Right lung (tissue), 5 donors: ENCODE data around the gene GREM2. TPM values are rescaled to one million over a fixed set of nuclear protein-coding genes. Genes with fewer than 3 reads are reported as not detected.

ENCODE experiments used
- DNase-seq, 2 donors: peaks; one replicate each; pipeline ENCODE4 v3.0.0-alpha.2; 2013
- polyA plus RNA-seq, 5 donors: library from polyadenylated mRNA; unstranded; fragments of 120-200 nt; gene quantifications; one replicate each; pipeline versions ENCODE4 v1.2.1 to v1.2.3, GENCODE V29; 2013; ENCODE audit warnings: inconsistent platforms in 1 of 5, low replicate concordance in 1 of 5; ENCODE audit not compliant: insufficient read length in 5 of 5, insufficient read depth in 1 of 5

Gene GREM2
- polyA plus RNA-seq, 5 donors = 2.0 to 4.0 (median 3.0) TPM

DNA sequence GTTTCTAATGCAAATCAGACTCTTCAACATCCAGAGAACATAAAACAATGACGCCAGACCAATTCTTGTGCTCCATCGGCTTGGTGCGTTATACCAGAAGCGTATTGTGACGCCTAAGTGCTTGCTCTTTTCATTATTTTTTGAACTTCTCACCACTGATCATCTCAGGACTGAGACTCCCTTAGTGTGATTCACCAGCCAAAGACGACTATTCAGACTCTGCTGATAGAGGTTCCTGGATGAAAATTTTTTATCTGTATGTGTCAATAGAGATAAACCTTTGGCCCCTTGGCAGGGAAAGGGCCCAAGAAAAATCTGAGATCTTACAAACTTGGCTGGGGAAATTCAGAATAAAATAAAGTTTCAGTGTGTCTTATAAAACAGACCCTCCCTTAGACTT is 856 bp upstream of the GREM2 start:
- DNase-seq = no peak

DNA sequence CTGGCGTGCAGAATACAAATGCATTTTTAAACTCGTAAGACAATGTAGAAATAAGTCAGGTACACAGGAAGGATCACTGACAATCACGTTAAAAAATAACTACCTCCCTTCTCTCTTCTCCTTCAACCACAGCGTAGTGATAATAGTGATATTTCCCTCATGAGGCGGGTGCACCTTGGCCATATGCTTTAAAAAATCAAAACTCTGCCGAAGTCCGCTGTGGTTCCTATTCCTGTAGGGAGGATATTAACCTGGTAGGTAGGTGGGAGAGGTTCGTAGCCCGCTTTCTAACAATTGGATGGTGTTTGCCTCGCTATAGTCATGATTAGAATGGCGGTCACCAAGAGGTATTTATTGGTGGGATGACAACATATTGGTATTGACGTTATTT is 732 bp downstream of the GREM2 start:
- no peak for DNase-seq

DNA sequence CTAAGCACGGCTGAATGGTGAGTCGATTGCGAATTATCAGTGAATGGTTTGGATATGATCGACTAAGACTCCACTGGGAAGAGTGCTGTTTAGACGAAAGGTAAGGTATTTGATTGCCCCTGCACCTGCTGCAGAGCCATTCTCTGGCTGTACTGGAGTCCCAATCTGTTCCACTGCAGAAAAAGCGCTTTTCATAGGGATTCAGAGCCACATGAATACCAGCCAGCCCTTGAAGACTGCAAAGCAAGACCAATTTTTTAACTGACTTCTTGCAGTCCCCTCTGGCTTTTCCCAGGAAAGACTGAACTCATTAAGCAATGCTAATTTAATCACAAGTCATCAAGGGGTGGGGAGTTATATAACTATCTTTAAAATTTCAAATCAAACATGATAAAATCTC is 1.3 kb downstream of the GREM2 start:
- DNase-seq = no peak

DNA sequence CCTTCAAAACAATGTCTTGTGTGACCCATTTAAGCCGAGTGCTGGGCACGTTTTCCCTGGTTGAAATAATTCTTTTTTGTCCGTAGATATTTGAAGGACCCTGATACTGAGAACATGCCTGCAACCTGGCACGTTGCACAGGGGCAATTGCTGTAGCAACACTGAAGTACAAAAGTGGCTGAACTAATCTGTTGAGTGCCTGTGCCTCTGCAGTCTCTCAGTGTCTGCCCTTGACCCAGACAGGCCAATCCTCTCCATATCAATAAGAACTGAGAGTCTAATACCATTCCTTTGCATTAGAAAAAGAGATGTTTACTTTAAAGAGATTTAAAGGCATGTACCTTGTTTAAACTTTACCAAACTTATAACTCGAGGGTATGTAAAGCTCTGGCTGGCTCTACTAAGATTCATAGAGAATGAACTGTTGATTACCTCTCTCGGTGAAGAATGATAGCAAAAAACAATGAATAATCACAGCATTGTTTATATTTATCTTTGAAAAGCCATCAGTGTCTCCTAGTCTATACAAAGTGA is 2.4 kb downstream of the GREM2 start:
- DNase-seq = no peak

DNA sequence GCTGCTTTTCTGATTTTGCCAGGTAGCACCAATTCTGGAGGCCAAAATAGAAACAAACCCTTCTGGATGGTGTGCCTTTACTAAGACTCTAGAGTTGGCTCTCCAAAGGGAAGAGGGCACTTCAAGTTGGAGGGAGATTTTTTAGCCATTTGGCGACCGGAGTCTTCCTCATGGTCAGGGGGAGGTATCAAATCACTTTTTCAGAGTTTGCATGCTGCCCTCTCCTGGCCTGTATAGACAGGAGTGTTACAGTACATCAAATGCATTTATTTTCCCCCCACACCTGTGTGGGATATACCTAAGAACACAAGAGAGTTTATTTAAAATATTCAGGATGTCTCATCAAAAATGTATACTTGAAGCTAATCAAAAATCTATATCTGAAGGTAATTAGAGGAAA is 3.2 kb downstream of the GREM2 start:
- DNase-seq = no peak

DNA sequence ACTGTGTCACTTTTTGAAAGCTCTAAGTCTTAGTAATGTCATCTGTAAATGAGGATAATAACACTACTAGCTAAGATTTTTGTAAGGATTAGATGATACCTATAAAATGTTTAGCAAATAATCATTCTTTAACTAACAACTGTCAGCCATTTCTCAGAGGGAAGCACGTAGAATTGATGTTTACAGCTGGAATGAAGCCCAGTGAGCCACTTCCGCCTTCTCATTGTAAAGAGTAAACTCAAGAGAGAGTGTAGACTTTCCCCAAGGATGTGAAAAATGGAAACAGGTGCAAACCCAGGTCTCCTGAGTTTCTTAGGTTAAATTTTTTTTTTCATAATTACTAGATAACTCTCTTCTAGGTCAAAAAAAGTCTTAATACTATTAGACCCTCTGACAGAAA is 4.9 kb downstream of the GREM2 start:
- no peak for DNase-seq

DNA sequence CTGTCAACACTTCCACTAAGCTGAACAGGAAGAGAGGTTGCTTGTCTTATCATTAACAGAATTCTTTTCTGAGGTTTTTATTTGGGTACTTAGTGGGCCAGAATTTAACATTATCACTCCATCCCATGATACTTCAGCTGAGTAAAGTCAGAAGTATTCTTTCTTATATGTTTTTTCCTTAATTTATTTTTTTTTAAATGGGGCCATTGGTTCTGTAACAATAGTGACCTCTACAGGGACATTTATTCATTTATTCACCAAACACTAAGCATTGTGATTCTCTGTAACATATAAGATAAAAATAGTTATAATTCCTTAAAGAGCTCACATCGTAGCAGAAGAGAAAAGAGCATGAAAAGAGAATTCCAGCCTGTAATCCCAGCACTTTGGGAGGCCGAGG is 9.8 kb downstream of the GREM2 start:
- DNase-seq = no peak

DNA sequence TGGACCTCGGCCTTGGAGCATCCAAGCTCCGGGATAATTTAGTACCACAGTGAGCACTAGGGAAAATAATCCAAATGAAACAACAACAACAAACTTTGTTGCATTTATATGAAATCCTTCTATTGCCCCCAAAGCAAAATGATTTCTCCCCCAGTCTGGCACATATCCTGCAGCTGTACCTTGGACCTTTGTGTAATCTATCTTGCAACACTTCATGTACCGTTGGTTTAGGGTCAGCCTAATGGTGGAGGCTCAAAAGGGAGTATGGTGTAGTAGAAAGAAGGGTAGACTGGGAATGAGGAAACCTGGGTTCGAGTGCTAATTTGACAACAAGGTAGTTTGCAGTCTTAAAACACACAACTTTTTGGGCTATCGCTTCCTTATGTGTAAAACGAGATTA is 12.1 kb downstream of the GREM2 start:
- DNase-seq = no peak

DNA sequence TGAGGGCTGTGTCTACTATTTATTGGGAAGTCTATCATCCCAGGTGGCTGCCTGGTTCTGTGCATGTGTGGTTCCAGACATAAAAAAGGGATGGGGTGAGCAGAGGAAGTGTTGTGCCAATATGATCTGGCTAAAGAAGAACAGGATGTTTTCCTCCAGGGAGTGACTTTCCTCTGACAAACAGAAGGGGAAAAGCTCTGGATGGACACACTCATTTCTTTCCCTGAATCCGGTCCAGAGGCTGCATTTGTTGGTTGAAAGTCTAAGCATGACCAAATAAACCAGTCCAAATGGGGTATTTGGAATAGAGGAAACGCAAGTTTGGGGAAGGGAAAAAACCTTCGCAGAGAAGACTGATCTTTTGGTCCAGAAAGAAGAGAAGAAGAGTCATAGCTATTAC is 12.7 kb downstream of the GREM2 start:
- DNase-seq = no peak

DNA sequence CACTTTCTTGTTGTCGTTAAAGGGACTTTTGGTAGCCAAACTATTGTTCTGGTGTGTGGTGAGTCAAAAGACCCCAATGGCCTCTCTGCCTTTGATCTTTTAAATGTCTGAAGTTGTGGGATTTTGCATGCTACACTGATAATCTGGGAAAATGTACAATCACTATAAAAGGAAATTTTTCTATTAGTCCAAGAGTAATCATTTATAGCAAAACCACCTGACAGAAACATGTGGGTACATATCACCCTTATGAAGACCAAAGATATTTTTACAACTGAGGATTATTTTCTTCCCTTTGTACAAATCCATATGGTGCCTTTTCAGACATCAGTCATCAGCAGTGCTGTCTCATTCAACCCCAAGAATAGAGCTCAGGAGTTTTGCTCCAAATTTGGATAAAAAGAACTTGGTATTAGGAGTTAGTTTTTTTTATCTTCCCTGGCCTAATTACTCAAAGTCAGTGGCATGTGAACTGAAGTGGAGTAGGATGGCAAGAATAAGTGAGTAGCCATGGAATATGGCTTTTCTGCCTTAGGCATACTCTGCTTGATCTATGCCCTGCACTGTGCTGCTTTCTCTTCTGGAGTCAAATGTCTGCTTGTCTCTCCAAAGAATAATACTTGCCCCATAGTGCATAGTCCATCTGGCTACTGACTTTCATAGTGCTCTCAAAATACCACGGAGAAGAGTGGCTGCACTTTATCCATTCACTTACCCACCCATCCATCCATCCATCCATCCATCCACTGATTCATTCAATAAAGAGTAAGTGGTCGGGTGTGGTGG is 13.5 kb downstream of the GREM2 start:
- no peak for DNase-seq

DNA sequence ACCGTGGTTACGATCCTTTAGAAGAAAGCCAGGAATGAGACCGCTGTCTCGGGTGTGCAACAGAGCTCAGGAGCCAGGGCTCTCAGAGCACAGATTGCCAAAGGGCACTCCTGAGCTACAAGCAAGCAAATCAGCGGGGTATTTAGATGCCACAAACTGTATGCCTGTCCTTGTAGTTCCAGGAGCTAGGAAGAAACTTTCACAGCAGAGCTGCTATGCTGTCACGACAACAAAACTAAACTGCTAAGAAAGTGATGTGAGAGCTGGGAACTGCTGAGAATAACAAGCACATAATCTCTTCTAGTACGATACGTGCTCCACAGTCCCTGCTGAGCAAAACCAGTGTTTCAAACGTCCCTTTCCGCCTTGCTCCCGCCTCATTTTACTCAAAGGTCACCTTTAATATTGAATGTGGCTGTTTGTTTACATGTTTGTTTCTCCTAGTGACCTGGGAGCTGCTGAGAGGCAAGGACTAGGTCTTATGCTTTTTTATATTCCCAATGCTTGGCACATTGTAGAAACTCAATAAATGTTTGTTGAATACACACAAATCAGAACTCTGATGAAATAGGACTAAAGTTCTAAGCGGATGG is 14.7 kb downstream of the GREM2 start:
- DNase-seq = no peak

DNA sequence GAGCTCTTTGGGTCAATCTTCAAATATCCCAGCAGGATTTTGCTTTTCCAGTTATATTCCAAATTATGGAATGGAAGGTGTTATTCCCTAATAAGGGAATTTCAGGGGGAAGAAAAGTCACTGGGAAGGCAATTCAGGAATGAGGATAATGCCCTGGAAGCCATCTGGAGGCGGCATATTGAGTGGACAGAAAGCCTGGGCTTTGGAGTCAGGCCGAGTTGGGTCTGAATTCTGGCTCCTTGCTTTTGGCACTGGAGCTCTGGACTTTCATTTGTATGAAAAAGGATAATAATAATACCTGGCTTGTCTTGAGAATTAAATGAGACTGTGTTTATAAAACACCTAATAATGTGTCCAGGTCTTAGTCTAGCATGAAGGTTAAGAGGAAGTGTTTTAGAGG is 16.5 kb downstream of the GREM2 start:
- DNase-seq = no peak

DNA sequence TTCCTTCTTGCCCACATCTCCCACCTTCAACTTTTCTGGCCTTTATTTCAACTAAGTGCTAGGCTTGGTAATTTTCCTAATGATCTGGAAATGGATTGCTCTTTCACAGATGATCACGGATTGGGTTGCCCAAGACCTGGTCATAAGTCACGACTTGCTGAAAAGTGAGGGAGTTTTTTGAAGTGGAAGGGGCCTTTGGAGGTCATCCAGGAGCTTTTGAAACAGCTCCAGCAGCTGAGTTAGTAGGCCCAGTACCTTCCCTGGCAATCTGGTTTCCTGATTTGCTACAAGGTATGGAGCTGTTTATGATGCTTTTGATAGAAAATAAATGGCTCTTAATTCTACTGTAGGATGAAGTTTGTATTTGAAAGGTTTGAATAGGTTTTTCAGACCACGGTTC is 20.4 kb downstream of the GREM2 start:
- no peak for DNase-seq

DNA sequence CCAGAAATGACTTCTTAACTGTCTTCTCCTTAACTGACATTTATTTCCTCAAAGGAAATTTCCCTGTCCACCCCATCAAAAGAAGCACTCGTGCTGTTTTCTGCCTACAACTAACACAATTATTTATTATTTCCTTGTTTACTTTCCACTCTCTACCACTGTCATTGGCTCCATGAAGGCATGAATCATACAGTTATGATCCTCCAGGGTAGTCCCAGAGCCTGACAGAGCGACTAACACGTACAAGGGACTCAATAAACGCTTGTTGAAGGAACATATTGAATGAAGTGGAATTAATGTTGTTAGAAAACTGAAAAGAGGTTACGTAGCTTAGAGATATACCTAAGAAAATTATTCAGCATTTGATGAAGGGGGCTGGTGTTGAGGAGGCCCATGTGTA is 20.9 kb downstream of the GREM2 start:
- no peak for DNase-seq

DNA sequence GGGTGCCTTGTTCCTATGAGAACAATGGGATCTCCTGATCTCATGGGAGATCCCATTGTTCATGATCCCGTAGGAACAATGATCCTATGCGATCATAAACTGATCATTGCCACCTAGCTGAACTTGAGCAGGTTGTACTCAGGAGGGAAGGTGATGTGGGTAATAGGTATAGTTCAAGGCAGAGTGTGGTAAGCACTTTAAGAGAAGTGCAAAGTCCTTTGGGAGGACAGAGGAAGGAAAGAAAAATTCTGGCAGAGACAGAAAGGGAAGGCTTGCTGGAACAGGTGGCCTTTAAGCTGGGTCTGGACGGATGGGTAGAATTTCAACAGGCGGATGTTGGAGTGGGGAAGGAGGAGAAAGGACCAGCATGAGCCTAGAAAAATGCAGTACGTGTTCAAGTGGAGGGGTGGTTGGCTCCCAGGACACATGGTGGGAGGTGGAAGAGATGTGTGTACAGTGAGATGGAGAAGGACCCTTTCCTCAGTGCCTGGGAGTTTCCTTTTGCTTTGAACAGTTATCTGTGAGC is 22.3 kb downstream of the GREM2 start:
- no peak for DNase-seq

DNA sequence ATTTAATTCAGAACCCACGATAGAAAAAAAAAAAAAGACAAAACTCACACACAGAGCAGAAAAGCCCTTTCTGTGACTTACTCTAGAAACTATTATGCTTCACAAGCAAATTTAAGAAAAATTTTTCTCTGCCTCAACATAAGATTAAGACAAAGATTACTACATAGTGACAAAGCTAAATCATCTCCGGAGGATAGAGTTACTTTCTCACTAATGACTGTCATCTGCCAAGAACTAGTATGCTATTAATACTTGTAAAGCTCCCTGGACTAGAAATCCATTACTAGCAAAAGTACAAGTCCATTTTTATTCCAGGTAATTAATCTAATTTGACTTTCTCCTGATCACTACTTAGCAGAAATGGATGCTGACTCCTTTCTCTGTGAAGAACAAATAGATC is 25.9 kb downstream of the GREM2 start:
- DNase-seq = no peak

DNA sequence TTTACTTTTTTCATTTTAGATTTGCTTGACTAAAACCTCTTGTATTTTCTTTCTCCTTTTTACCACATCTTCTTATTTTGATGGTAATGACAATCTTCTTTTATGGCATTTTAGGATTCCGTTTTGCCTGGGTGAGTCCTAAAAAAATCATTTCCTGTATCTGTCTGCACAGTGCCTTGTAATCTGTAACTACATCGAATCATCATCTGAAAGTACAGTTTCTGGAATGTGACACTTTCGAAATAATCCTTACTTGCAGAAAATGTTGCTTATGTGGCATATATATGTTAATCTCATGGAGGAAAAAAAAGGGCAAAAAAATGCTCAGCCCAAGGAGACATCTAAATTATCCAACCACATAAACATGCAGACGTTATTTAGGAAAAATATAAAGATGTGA is 29.0 kb downstream of the GREM2 start:
- no peak for DNase-seq

DNA sequence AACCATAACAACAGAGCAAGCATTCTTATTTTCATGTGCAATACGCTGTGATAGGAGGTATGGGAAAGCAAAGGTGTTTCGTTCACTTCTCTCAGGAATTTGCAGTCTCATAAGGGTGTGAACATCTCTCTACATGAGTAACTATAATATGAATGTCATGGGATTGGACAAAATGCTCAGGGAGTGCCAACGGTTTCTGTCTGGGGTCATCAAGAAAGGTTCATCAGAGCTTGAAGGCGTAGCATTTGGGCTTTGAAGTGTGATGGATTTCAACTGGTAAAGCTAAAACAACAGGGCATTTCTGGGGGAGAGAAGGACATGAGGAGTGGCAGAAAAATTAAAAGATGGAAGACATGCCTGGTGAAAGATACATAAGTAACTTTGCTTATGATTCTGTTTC is 32.4 kb downstream of the GREM2 start:
- no peak for DNase-seq

DNA sequence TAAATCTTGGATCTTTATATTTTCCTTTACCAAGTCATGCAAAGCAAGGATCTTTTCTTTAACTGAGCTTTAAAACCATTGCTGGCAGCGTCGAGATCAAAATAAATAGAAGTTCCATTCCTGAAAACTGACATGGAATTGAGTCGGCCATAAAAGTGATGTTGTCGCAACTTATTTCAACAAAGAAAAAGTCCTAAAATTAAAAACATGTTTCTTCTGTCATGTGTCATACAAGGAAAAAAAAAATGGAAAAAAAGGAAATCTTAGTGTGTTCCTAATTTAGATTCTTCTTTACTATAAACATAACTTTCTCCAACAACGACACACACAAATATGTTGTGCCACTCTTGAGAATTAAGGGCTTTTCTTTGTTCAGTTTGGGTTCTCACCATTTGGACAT is 34.9 kb downstream of the GREM2 start:
- DNase-seq = no peak

DNA sequence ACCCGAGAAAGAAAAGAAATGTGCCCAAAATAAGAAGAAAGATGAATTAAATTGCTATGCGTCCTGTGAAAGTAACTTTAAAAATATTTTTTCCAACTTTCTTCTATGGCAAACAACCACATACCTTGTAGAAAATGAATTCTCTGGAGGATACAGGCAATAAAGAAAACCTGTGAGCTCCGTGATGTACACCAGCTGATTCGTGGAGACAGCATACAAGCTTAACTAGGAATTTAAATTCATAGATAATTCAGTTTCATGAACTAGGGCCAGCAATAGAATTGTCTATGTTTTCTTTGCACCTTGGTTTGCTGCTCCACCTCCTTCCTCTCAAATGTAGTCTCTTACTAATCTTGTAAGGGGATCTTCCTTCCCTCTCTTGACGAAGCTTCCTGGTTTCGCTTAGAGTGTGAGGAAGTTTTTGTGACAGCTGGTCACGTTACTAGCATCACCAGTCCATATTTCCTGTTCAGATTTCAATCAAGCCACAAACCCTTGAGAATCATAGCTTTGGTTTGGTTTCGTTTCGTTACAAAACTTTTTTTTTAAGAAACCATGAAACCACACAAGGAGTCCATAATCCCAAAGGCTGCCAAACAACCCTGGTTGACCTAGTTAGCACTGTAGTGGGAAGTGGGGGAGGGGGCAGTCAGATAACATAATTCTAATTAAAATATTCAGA is 35.8 kb downstream of the GREM2 start:
- DNase-seq = no peak

DNA sequence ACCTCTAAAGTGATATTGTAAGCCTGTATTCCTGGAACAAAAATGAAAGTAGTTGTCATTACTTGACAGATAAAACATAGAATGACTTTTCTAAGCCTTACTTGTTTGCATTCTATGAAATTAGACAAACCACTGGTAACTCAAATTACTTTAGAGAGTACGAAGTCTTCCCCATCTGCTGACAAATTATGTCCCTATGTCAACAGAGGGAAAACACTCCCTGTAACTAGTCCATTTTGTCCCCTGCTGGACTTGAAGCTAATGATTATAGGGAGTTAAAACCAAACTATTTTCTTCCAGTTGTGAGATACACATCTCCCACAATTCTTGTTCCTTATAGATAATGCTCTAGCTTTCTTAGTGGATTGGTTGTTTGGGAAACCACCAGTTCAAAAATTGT is 39.6 kb downstream of the GREM2 start:
- no peak for DNase-seq

DNA sequence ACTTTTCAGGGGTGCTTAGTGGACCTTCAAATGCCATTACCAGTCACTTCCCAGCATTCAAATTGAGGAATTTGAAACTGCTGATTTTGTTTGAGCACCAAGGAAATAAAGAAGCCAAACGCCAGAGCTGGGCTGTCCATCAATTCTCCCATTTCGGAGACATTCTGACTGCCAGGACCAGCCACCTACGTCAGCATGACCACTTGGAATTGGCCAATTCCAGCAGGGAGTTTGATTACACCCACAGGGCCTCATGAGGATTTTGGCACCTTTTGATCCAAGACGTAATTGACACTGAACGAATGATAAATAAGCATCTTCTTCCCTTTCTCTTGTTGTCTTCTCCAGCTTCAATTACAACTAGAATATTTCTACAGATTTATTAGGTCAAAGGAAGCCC is 40.2 kb downstream of the GREM2 start:
- DNase-seq = no peak

DNA sequence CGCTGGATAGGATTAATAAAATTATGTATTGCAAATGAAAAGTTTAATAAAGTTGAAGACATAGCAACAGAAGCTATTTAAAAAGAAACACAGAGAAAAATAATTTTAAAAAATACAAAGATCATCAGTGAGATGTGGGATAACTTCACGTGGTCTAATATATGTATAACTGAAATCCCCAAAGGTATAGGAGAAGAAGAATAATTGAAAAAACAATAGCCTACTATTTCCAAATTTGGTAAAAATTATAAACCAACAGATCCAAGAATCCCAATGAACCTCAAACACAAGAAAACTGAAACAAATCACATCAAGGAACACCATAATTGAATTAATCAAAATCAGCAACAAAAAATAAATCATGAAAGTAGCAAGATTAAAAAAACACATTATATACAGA is 44.9 kb downstream of the GREM2 start:
- DNase-seq = no peak
